ENCODE measurements around the gene CRX. TPM values are rescaled to one million over a fixed set of nuclear protein-coding genes. Genes with fewer than 3 reads are reported as not detected.

CRX gene
- total RNA-seq, 1 experiment from 2014 or later = not detected

Other genes starting within 250 kb of the CRX start
- gene ZNF541, start 248.8 kb upstream of the CRX start, total RNA-seq (2021; ENCODE audit: unreplicated experiment) = 0.15 TPM
- gene BICRA, start 212.8 kb upstream of the CRX start, total RNA-seq (2021; ENCODE audit: unreplicated experiment) = 13.7 TPM
- 41.8 TPM for gene EHD2, start 108.5 kb upstream of the CRX start, total RNA-seq (2021; ENCODE audit: unreplicated experiment)
- 64.3 TPM for gene NOP53, start 76.4 kb upstream of the CRX start, total RNA-seq (2021; ENCODE audit: unreplicated experiment)
- 62.0 TPM for gene SELENOW, start 43.2 kb upstream of the CRX start, total RNA-seq (2021; ENCODE audit: unreplicated experiment)
- gene TPRX1, start 17.4 kb upstream of the CRX start, total RNA-seq (2021; ENCODE audit: unreplicated experiment) = not detected
- not detected for gene TPRX2, start 37.3 kb downstream of the CRX start, total RNA-seq (2021; ENCODE audit: unreplicated experiment)
- gene SULT2A1, start 64.4 kb downstream of the CRX start, total RNA-seq (2021; ENCODE audit: unreplicated experiment) = 0.18 TPM
- not detected for gene BSPH1, start 170.2 kb downstream of the CRX start, total RNA-seq (2021; ENCODE audit: unreplicated experiment)
- gene ELSPBP1, start 172.7 kb downstream of the CRX start, total RNA-seq (2021; ENCODE audit: unreplicated experiment) = not detected
- gene CABP5, start 222.1 kb downstream of the CRX start, total RNA-seq (2021; ENCODE audit: unreplicated experiment) = not detected